Stimulated activated CD4-positive, alpha-beta T cell treated with anti-CD3 and anti-CD28 coated beads, Interleukin-1b, Interleukin-23, amount 100 ng/mL, for 24 hours (primary cell): Measurements from ENCODE around the gene SPDYE2B.
"Not testable (repeated sequence)": the region's sequence is repeated elsewhere in the genome, so short reads cannot be mapped to it uniquely, and the experiment has no call there.

Experiments used
- DNase-seq, 4 experiments: peaks; one replicate each; pipeline ENCODE4 v3.0.0-alpha.2; 2020; ENCODE audit warnings: low read depth in 4 of 4, low spot score in 1 of 4

Gene SPDYE2B

DNA sequence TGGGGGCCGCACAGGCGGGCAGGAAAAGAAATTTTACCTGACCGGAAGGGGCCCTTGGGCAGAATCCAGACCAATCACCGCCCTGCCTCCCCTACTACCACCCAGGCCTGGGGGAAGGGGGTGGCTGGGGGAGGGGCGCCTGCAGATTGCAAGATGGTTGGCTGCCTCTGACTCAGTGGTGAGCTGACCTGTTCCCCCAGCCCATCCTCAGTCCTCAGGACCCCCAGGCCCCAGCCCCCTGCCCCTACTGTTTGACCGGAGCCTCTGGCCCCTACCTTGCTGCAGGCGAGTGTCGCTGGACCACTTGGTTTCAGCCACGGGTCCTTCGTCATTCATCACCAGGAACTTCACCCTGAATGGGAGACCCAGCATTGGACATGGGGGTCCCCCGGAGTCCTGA is 11.3 kb upstream of the SPDYE2B start:
- not testable (repeated sequence) for DNase-seq

- not testable (repeated sequence) for DNase-seq
These were observed 7.4 kb upstream of the SPDYE2B start, which contains the start of gene UPK3BL1 for GRCh38 chr7:102642691-102643090. UPK3BL1 (minus strand) TSS chr7:102642791; CDS start chr7:102642741, 50 bp downstream.

DNA sequence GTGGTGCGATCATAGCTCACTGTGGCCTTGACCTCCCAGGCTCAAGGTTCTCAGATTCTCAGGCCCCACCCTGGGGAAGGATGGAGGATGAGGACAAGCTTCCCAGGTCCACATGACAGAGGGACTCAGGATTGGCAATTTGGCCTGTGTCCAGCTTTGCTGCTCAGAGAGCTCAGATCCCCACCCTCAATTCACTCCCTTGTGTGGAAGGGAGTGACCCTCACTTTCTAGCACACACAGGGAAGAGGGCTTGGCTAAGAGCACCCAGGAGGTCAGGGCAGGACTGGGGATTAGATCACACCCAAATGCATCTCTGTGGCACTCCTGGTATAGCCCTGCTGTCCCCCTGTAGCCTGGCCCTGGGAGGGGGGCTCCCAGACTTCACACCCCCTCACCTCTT is 6.7 kb upstream of the SPDYE2B start:
- DNase-seq: not testable (repeated sequence)

GRCh38 chr7:102647813-102648212 is 2.3 kb upstream of the SPDYE2B start:
- not testable (repeated sequence) for DNase-seq

GRCh38 chr7:102664765-102665164 is 14.6 kb downstream of the SPDYE2B start:
- not testable (repeated sequence) for DNase-seq

GRCh38 chr7:102666850-102667249 is 16.7 kb downstream of the SPDYE2B start:
- DNase-seq: not testable (repeated sequence)

DNA sequence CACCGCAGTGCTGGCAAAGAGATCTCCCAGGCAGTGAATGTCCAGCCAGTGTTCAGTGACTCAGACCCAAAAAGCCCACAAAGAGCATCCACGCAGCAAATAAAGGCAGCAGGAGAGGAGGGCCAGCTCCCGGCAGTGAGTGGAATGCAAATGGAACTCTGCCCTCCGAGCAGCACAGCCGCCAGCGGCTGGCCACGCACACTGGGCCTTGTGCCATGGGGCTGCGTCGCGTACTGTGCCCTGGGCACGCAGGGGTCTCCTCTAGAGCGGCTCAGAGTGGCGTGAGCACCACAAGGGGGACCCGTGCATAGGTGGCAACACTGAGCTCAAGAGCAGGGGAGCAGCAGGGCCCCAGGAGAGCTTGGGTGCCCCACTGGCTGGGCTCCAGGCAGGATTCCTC is 17.4 kb downstream of the SPDYE2B start:
- not testable (repeated sequence) for DNase-seq

DNA sequence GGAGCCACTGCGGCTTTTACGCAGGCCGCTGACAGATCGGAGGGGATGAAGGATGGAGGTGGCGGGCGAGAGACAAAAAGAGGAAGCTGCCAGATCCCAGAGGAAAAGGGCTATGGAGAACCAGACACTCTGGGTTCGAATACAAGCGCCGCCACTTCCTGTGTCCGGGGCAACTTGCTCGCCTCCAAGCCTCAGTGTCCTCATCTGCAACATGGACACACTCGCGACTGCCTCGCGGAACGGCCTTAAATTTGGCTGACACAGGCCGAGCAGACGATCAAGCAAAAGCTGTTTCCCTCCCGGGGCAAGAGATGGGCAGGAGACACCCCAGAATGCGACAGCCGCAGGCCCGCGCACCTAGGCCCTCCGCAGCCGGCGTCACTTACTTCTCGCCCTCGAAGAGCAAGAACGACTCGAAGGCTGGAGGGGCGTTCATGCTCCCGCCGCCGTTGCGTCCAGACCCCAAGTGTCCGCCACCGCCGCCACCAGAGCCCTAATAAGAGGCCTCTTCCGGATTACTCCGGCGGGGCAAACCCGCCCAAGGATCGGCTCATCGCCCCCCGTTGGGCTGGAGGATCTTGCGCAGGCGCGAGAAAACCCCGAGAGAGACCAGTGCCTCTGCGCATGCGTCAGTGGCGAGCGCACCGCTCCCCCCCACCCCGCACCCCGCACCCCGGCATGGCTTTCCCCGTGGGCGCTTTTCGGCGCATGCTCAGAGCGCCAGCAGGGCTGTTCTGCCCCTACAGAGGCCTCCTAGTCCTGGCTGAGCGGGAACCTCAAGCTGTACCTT is 21.2 kb downstream of the SPDYE2B start, which contains the start of gene POLR2J2:
Gene POLR2J2 (minus strand): TSS at position 498 of the 790 bp plus-strand sequence. CDS start 62 bp downstream, at position 436.
- DNase-seq: not testable (repeated sequence)

GRCh38 chr7:102671956-102672307 is 21.8 kb downstream of the SPDYE2B start:
- not testable (repeated sequence) for DNase-seq

DNA sequence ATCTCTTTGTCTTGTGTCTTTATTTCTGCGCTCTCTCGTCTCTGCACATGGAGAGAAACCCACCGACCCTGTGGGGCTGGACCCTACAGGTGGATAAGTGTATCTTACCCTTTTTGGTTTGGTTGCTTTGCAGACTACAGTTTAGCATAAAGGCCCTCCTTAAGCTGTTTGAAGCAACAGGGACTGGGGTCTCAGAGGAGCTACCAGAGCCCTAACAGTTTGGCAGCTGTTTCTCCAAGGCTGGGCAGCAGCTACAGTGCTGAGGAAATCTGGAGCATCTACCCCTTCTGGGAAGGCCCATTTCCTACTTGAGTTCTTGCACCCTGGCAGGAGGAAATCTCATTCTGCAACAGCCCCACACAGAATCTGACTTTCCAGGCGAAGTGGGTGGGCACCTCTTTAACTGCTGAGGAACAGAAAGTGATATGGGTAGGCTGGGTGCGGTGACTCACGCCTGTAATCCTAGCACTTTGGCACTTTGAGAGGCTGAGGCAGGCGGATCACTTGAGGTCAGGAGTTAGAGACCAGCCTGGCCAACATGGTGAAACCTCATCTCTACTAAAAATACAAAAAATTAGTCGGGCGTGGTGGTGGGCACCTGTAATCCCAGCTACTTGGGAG is 23.4 kb downstream of the SPDYE2B start:
- DNase-seq: not testable (repeated sequence)

GRCh38 chr7:102675545-102675944 is 25.4 kb downstream of the SPDYE2B start:
- not testable (repeated sequence) for DNase-seq

- DNase-seq: not testable (repeated sequence)
These were observed 30.7 kb downstream of the SPDYE2B start for GRCh38 chr7:102680780-102681179.

DNA sequence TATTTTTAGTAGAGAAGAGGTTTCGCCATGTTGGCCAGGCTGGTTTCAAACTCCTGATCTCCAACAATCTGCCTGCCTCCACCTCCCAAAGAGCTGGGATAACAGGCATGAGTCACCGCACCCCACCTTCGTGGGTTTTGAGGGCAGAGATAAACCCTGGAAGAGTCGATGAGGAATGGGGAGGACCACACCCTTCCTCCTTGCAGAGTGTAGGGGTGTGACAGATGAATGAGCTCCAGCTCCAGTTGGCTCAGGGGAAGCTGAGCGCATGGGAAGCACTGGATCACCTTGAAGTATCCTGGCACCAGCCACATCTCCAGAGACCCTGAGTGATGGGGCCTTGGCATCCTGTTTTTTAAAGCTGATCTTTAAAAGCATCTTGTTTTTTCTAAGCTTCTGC is 32.4 kb downstream of the SPDYE2B start:
- not testable (repeated sequence) for DNase-seq

DNA sequence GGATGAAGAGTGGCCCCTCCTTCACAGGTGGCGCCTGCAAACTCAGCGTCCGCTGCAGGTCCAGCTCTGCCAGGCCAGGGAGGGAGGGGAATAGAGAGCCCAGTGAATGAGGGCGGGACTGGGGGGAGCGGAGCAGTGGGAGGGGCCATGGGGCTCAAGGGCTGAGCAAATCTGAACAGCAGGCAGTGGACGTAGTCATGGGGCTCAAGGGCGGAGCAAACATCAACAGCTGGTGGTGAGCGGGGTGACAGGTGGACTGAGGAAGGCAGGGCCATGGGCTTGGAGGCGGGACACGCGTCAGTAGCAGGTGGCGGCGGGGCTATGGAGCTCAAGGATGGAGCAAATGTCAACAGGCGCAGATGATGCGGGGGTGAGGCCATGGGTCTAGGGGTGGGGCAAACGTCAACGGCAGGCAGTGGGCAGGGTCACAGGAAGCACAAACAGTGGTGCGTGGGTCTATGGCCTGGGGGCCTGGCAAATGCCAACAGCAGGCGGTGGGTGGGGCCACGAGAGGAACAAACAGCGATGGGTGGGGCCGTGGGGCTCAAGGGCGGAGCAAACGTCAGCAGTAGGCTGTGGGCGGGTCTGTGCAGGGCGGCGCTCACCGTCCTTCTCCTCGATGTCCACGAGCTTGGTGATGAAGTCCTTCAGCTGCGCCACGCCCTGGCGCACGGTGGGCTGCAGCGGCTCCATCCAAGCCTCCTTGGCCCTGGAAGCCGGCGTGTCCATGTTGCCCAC is 38.3 kb downstream of the SPDYE2B start:
- not testable (repeated sequence) for DNase-seq

GRCh38 chr7:102689436-102690282 is 39.5 kb downstream of the SPDYE2B start:
- DNase-seq: not testable (repeated sequence)

DNA sequence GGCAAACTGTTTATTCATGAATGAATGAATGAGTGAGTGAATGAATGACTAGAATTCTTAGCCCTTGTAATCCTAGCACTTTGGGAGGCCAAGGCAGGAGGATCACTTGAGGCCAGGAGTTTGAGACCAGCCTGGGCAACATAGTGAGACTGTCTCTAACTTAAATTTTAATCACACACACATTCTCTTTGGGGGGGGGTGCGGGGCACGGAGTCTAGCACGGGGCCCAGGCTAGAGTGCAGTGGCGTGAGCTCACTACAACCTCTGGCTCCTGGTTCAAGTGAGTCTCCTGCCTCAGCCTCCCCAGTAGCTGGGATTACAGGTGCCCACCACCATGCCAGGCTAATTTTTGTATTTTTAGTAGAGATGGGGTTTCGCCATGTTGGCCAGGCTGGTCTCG is 40.5 kb downstream of the SPDYE2B start:
- not testable (repeated sequence) for DNase-seq

GRCh38 chr7:102694008-102694407 is 43.9 kb downstream of the SPDYE2B start:
- not testable (repeated sequence) for DNase-seq

DNA sequence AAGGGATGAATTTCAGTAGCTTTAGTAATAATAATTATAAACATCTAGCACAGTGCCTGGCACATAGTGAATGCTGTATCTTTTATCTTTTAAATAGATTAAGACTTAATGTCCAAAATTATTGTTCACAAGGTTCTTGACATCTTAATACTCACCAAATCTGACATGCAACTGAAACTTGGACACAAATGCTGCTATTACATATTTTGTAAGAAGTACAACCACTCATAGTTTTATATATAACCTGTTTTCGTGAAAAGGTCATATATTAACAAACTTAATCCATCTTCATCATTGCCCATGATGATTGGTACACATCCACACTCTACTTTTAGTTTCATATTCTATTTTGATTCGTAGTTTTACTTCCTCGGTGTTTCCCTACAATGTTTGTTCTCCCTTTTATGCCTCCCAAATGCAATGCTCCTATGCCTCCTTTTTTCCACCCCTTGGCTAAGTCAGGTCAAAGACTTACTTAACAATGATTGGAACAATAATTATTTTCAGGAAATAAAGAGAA is 45.0 kb downstream of the SPDYE2B start:
- not testable (repeated sequence) for DNase-seq

DNA sequence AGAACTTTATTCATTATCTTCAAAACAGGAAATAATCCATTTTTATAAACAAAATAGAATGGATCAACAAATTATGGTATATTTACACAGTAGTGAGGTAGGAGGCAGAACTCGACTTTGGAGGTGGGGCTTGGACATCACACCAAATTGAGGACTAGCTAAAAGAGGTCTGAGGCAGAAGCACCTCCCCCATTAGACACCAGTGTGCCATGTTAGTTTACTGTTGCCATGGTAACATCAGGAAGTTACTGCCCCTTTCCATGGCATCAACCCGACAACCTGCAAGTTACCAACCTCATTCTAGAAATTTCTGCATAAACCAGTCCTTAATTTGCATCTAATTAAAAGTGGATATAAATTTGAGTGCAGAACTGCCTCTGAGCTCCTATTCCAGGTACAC is 45.9 kb downstream of the SPDYE2B start:
- not testable (repeated sequence) for DNase-seq
